ENCODE measurements around the gene CROCC2.

Gene CROCC2

DNA sequence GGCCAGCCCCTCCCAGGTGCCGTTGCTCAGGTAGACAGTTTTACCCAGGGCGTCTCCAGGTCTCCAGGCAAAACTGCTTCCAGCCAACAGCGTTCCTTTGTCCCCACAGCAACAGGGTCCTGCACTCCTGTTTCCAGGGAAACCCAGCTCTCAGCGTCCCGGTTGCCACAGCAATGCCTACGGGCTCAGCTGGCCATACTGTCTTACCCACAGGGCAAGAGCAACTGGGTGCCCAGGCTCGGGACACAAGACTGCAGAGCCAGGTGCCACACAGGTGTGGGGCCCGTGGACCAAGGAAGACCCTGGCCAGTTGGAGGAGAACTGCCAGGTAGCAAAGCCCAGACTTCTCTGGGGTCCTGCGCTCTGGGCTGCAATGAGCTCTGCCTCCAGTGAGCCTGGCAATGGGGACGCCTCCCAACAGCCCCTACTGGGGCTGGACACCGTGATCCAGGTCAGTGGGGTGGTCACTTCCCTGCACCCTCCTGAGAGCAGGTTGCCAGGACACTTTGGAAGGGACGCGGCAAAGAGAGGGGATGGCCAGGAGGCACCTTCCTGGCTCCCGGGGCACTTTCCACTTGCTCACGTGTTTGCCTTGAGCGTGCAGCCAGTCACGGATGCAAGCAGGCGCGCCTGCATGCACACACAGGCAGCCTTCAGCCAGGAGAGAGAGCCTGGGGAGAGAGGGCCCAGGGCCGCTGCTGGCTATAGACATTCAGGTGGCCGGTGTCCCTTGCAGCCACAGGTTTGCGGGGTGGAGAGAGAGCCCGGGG lies at the start of gene CROCC2:
CROCC2 (plus strand) TSS at position 196 of the 770 bp plus-strand sequence; CDS start at position 374, 178 bp downstream.
- no peak for DNase-seq (ENCODE audit: low read depth, low spot score)

DNA sequence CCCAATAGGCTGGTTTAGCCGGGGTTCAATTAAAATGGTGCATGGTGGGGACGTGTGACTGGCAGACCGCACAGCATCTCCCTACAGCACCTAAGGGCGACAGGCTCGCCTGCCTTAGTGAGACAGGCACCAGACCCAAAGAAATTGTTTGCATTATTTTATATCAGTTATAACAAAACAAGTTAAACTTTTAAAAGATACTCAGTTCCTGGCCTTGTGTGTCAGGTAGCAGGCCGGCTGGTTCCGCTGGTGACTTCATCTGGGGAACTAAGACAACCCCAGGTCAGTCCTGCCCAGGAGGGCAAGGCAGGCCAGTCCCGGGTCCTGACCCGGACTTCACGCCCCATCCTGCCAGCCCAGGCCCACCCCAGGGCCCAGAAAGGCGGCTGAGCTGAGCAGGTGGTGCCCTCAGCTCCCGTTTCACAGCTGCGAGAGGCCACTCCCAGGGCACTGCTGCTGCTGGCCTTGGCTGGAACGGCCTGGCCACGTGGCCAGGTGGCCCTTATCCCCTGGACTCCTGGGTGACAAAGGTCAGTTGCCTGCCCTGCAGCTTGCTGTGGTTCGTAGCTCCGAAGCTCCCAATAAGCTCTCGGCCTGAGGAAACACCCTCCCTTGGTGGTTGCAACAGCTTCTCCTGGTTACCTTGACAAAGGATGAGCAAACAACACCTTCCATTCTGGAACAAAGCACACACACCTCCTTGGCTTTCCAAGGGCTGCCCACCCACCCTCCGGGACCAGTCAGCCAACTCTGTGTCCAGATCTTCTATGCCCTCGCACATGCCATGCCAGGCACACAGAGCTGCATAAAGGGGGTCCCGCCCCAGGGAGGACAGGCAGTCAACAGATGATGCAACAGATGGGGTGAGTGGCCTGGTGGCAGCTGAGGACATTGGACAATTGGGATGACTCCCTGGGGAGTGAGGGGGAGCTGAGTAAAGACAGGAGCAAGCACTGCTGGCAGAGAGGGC lies 48.8 kb upstream of the CROCC2 start:
- DNase-seq (ENCODE audit: low read depth, low spot score) = no peak

GRCh38 chr2:240858321-240858720 lies 47.8 kb upstream of the CROCC2 start:
- no peak for DNase-seq (ENCODE audit: low read depth, low spot score)

DNA sequence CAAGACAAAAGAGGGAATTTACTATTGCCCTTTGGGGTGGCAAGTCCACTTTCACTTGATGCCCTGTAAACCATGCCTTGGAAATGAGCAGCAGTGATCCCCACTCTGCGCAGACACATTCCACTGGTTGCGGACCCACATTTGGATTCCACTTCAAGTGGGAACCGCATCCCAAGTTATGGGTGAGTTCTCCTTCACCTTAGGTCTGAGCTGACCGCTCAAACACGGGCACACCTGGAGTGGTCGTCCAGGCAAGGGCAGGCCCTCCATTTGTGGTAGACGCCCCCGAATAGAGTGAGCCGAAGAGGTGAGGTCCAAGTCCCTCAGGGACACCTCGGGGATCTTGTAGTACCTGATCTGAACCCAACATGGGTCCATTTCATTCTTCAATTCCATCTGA lies 47.3 kb upstream of the CROCC2 start:
- DNase-seq (ENCODE audit: low read depth, low spot score) = no peak

DNA sequence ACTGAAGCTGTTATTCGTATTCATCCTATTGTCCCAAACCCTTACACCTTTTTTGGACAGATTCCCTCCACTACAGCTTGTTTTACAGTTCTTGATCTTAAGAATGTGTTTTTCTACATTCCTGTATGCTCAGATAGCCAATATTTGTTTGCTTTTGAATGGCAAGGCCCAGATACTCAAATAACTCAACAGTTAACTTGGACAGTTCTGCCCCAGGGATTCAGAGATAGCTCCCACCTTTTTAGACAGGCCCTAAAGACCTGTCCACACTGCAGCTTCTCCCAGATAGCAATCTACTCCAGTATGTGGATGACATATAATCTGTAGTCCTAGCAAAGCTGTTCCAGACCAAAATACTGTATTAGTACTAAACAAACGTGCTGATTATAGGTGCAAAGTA lies 44.6 kb upstream of the CROCC2 start:
- no peak for DNase-seq (ENCODE audit: low read depth, low spot score)

- no peak for DNase-seq (ENCODE audit: low read depth, low spot score)
Measured at GRCh38 chr2:240864475-240864874, 41.7 kb upstream of the CROCC2 start.

GRCh38 chr2:240865391-240865790 lies 40.7 kb upstream of the CROCC2 start:
- no peak for DNase-seq (ENCODE audit: low read depth, low spot score)

DNA sequence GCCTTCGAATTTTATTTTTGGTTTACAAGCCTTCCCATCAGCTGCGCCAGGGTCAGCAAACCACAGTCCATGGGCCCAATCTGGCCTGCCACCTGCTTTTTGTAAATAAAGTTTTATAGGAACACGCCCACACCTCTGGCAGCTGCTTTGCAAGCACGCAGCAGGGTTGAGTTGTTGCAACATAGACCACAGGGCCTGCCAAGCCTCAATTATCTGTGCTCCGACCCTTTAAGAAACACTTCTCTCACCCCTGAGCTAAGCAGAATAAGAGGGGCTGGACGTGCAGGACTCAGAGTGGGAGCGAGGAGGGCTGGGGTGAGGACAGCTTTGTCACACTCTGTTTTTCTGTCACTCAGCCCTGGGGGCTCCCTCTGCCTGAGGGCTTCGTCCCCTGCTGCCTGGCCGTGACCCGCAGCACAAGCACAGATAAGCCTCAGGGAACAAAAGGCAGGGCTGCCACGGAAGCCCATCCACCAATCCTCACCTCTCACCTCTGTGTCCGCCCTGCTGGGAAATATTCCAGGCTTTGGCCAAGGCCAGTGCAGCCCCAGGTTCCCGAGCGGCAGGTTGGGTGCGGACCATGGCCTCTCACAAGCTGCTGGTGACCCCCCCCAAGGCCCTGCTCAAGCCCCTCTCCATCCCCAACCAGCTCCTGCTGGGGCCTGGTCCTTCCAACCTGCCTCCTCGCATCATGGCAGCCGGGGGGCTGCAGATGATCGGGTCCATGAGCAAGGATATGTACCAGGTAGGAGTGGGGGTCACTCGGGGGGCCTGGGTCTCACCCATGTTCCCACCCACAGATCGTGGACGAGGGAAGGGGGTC lies 37.6 kb upstream of the CROCC2 start, which contains the start of gene AGXT:
AGXT (plus strand) TSS at position 539 of the 823 bp plus-strand sequence; CDS start at position 581, 42 bp downstream.
- DNase-seq (ENCODE audit: low read depth, low spot score) = no peak

DNA sequence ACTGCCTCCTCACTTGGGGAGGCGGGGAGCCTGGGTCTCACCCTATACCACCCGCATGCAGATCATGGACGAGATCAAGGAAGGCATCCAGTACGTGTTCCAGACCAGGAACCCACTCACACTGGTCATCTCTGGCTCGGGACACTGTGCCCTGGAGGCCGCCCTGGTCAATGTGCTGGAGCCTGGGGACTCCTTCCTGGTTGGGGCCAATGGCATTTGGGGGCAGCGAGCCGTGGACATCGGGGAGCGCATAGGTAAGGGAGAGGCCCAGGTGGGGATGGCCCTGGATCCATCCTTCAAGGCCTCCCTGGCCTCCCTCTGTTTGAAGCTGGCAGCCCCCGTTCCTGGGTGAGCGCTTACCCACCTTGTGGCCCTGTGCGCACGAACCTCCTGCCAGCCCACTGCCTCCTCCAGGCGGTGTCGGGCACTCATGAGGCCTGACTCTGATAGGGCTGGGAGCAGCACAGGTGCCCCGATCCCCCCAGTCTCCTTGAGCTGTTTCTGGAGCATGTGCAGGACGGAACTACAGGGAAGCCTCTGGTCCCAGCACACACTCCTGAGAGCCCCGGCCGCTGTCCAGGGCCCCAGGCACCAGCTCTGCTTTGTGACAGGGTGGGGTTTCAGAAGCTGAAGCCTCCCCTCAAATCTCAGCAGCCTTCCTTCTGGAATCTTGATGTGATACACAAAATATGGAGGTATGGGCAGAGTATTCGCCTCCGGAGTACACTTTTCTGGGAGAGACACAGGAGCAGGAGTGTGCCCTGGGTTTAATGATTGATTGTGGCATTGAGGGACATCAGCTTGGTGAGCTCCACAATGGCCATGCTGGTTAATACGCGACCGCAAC lies 36.8 kb upstream of the CROCC2 start:
- DNase-seq (ENCODE audit: low read depth, low spot score) = no peak

DNA sequence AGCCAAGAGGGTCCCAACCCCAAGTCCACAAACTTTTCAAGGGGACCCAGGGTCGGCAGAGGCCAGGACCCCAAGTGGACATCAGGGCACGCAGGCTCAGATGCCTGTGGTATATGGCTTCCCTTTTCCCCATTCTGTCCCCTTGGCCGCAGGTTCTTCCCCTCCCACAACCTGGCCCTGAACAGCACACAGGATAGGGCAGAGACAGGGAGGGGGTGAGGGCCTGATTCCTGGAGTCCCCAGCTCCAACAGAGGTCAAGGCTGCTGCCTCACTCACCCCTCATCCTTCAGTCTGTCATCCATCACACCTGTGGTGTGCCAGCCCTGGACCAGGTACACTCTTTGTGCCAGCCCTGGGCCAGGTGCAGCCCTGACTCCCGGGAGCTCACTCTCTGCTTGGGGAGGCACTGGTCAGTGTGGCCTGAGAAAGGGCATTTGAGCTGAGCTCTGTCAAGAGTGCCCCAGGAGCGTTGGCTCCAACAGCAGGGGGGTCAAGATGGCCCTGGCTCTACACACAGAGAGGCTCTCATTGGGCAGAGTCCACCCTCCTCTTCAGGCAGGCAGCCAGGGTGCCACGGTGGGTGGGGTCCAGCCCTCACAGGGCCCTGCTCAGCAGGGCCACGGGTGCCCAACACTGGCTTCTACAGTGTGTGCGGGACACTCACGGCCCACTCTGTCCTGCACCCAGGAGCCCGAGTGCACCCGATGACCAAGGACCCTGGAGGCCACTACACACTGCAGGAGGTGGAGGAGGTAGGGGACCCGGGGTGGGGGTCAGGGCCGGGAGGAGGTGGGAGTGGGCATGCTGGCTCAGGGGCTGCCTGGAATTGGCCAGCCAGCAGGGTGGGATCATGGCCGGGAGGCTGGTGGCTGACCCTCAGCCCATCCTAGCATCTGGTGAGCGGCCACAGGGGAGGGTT lies 35.9 kb upstream of the CROCC2 start:
- DNase-seq (ENCODE audit: low read depth, low spot score) = no peak

GRCh38 chr2:240871071-240871958 lies 34.8 kb upstream of the CROCC2 start:
- no peak for DNase-seq (ENCODE audit: low read depth, low spot score)

GRCh38 chr2:240872317-240873097 lies 33.6 kb upstream of the CROCC2 start:
- no peak for DNase-seq (ENCODE audit: low read depth, low spot score)

DNA sequence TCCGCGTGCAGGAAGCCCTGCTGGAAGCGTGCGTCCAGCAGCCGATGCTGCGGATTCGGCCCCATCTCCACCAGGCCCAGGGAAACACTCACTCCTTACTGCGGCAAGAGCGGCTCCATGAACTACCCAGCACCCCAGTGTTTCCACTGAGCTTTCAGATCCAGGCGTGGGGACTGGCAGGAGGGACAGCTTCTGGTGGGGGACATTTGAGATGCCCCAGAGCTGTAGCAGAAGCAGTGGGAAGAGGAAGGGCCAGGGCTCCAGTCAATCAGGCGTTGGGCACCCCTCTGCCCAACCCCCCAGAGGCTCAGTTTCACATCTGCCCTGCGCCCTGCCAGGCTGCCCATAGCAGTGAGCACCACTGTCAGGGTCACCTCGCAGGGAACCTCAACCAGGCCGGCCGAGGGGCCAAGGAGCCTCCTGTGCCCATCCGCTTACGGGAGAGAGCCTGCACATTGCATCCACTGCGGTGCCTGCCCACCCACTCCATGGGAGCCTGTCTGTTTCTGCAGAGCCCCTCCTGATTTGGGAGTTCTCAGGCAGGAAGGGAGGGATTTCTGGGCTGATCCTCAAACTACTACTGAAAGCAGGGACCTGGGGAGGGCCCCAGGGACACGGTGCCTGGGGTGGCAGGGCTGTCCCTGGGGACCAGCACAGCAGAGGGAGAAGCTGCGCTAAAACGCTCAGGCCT lies 32.9 kb upstream of the CROCC2 start:
- DNase-seq (ENCODE audit: low read depth, low spot score) = no peak

- DNase-seq (ENCODE audit: low read depth, low spot score) = peak; percentile 23
Measured at GRCh38 chr2:240873805-240874714, 32.1 kb upstream of the CROCC2 start.

- DNase-seq (ENCODE audit: low read depth, low spot score) = no peak
Measured at GRCh38 chr2:240874715-240875227, 31.4 kb upstream of the CROCC2 start.

Measured in astrocyte of the hippocampus (primary cell).